ENCODE data around the gene ZCCHC14. TPM values are rescaled to one million over a fixed set of nuclear protein-coding genes. Genes with fewer than 3 reads are reported as not detected.
"Not testable (repeated sequence)": the region's sequence is repeated elsewhere in the genome, so short reads cannot be mapped to it uniquely, and the experiment has no call there.

Gene ZCCHC14
- total and polyA plus RNA-seq, 2 of the 13 experiments (the other 11 are each of a cell fraction or from before 2014, with no cell fraction given): 12.4 to 12.5 TPM

DNA sequence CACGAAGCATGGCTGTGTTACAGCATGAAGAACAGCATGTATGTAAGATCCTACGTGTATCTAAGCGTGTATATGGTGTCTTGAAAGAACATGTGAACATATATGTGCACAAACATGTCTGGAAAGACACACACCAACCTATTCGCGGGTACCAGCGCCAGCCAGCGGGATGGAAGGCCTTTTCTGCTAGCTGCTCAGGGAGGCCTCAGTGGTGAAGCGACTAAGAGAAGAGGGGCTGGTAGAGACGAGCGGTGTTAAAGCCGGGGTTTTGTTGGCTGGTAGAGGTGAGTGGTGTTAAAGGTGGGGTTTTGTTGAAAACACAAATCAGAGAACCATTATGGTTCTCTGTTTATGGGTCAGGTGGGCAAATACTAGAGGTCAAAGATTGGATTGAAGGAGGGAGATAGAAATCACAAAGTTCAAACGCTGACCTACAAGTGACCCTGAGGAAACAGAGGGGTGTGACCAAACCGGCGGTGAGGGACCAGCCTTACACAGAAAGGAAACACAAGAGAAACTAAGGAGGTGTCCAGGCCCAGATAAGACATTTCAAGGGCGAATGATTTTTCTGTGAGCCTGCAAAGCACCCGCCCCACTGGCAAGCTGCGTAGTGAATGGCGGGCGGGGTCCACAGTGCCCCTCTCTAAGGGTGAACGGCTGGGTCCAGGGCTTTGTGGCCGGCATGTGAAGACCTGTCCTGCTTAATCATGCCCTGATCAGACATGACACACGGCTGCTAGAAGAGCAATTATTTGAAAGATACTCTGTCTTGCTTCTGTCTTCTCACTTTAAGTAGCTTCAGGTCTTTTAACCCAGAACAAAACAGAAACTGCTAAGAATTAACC lies 8.1 kb downstream of the ZCCHC14 start (continued):
- 0 out of 2 replicates have a peak, but pooled peaks have one; percentile 61 for TF ChIP-seq MTF1 (CRISPR knock-in tag; IDR thresholded peaks at IDR 0.05)

- in situ Hi-C loops (cut with HindIII; ENCODE audit: extremely low pct_ligation_motif_present, low pct_unique_long_range_greater_than_20kb): no loop called here
- 94% methylated on average over 5 of the region's 5 CpGs for WGBS (ENCODE audit: low lambda C conversion rate)
- no peak for DNase-seq (ENCODE audit: low spot score)
- intact Hi-C loops (cut with micrococcal nuclease; ENCODE audit: unreplicated experiment): loop anchor here (10.0 kb wide), 1 partner anchor 99 kb away; the partner anchor contains the start of gene FBXO31
- BruUV-seq (replicated peaks): no TSS peak
- H3K4me2 ChIP-seq (ENCODE audit: low read depth, low read length): no peak overlapping the region
- no peak for ATAC-seq
- TF ChIP-seq, protein P1, sequence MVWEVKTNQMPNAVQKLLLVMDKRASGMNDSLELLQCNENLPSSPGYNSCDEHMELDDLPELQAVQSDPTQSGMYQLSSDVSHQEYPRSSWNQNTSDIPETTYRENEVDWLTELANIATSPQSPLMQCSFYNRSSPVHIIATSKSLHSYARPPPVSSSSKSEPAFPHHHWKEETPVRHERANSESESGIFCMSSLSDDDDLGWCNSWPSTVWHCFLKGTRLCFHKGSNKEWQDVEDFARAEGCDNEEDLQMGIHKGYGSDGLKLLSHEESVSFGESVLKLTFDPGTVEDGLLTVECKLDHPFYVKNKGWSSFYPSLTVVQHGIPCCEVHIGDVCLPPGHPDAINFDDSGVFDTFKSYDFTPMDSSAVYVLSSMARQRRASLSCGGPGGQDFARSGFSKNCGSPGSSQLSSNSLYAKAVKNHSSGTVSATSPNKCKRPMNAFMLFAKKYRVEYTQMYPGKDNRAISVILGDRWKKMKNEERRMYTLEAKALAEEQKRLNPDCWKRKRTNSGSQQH (CRISPR knock-in tag; IDR thresholded peaks at IDR 0.05; ENCODE audit: low read depth): no peak
- no peak for TF ChIP-seq ZSCAN29 (CRISPR knock-in tag; conservative IDR thresholded peaks at IDR 0.05)
- H3K79me2 ChIP-seq (ENCODE audit: insufficient read depth, low read length): peaks cover 85% of the 10 kb centered on the region
- H2AFZ ChIP-seq (ENCODE audit: low read length): no peak overlapping the region
- peaks cover 3 to 13% of the 10 kb centered on the region in 2 experiments for H3K36me3 ChIP-seq (replicated peaks in 1 of 2; ENCODE audit: control insufficient read depth in 1 of 2, insufficient read depth in 2 of 2, low read length in 2 of 2)
- no peak overlapping the region for H3K27ac ChIP-seq (ENCODE audit: extremely low read length, insufficient read depth, low read length)
- FAIRE-seq: no peak
- ChIA-PET POLR2A (no interaction called here), CTCF (ENCODE audit: low intra/inter-chr PET ratio, low total read pairs) (no interaction called here)
- H4K20me1 ChIP-seq (ENCODE audit: insufficient read depth, low read length): peaks cover 49% of the 10 kb centered on the region
- H3K9ac ChIP-seq (ENCODE audit: insufficient read depth, low read depth, low read length): no peak overlapping the region
- H3K9me3 ChIP-seq (ENCODE audit: low read length): no peaks in the 10 kb centered on the region
- no peak overlapping the region for H3K4me3 ChIP-seq (replicated peaks in 1 of 3; ENCODE audit: insufficient read depth in 1 of 3, low read depth in 2 of 3, low read length in 3 of 3)
- peaks cover 74% of the 10 kb centered on the region for H3K4me1 ChIP-seq (ENCODE audit: insufficient read depth, low read length)
- no peaks in the 10 kb centered on the region for H3K27me3 ChIP-seq (ENCODE audit: control insufficient read depth in 1 of 2, insufficient read depth in 2 of 2, low read length in 2 of 2)
Observed at GRCh38 chr16:87483481-87483880, 9.3 kb downstream of the ZCCHC14 start.

DNA sequence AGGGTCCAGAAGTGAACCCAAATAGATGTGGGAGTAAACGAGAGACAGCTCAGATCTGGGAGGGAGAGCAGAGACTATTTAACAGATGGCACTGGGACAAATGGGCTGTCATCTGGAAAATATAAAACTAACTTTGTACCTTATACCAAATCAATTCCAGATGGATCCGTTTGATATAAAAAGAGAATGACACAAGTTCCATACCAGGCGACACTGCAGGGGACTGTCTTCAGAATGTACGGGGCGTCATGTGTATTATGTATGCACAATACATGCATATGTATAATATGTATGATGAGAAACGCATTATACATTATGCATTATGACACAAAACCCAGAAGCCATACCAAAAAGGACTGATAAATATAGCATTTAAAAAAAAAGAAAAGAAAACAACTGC lies 10.2 kb downstream of the ZCCHC14 start:
- Histone ChIP-seq H3K4me1 (ENCODE audit: insufficient read depth, low read length) (peaks cover 66% of the 10 kb centered on the region), H4K20me1 (ENCODE audit: insufficient read depth, low read length) (peaks cover 43% of the 10 kb centered on the region), H3K36me3 (replicated peaks in 1 of 2; ENCODE audit: control insufficient read depth in 1 of 2, insufficient read depth in 2 of 2, low read length in 2 of 2) (peaks cover 3 to 13% of the 10 kb centered on the region in 2 experiments), H3K79me2 (ENCODE audit: insufficient read depth, low read length) (peaks cover 85% of the 10 kb centered on the region)
- H3K27me3 ChIP-seq (ENCODE audit: control insufficient read depth in 1 of 2, insufficient read depth in 2 of 2, low read length in 2 of 2); H3K9ac ChIP-seq (ENCODE audit: insufficient read depth, low read depth, low read length); DNase-seq (ENCODE audit: low spot score); BruUV-seq (replicated peaks); H3K4me3 ChIP-seq (replicated peaks in 1 of 3; ENCODE audit: insufficient read depth in 1 of 3, low read depth in 2 of 3, low read length in 3 of 3); CTCF ChIA-PET (ENCODE audit: low intra/inter-chr PET ratio, low total read pairs); H3K4me2 ChIP-seq (ENCODE audit: low read depth, low read length); in situ Hi-C loops (cut with HindIII; ENCODE audit: extremely low pct_ligation_motif_present, low pct_unique_long_range_greater_than_20kb); H3K27ac ChIP-seq (ENCODE audit: extremely low read length, insufficient read depth, low read length); H2AFZ ChIP-seq (ENCODE audit: low read length); FAIRE-seq; H3K9me3 ChIP-seq (ENCODE audit: low read length); ATAC-seq; POLR2A ChIA-PET: not testable (repeated sequence)
- WGBS (ENCODE audit: low lambda C conversion rate): 97% methylated on average over 6 of the region's 6 CpGs
- intact Hi-C loops (cut with micrococcal nuclease; ENCODE audit: unreplicated experiment): loop anchor here (10.0 kb wide), 1 partner anchor 98 kb away; the partner anchor contains the start of gene FBXO31

Data from HepG2 (cell line).